Measurements from ENCODE around the gene PRSS57. TPM values are rescaled to one million over a fixed set of nuclear protein-coding genes. Genes with fewer than 3 reads are reported as not detected.

PRSS57 gene
- total RNA-seq, 2 experiments from 2014 or later: not detected

GRCh38 chr19:642767-643727 is 52.2 kb downstream of the PRSS57 start:
- POLR2A ChIA-PET: no interaction called here
- Mint-ChIP-seq H3K27ac (no peak overlapping the region), H3K36me3 (ENCODE audit: low read depth) (peaks cover 3% of the 10 kb centered on the region), H3K27me3 (no peaks in the 10 kb centered on the region), H3K9me3 (no peaks in the 10 kb centered on the region), H3K4me1 (ENCODE audit: low read depth) (peaks cover 11% of the 10 kb centered on the region), H3K4me3 (no peak overlapping the region)
- ATAC-seq (no peak), DNase-seq (no peak)
- TF ChIP-seq CTCF (IDR thresholded peaks at IDR 0.05): no peak
- CTCF ChIA-PET: no interaction called here
- intact Hi-C loops (cut with micrococcal nuclease): no loop called here

- no peaks in the 10 kb centered on the region for H3K9me3 Mint-ChIP-seq
- ATAC-seq (no peak), DNase-seq (no peak)
- H3K27me3 Mint-ChIP-seq: no peaks in the 10 kb centered on the region
- peaks cover 13% of the 10 kb centered on the region for H3K4me1 Mint-ChIP-seq (ENCODE audit: low read depth)
- peaks cover 3% of the 10 kb centered on the region for H3K36me3 Mint-ChIP-seq (ENCODE audit: low read depth)
- no peak for TF ChIP-seq CTCF (IDR thresholded peaks at IDR 0.05)
- ChIA-PET CTCF (no interaction called here), POLR2A (interaction anchor here (0.8 to 1.1 kb wide), 2 partner anchors 9 to 111 kb away, joined by 3 read pairs; no protein-coding TSS in a partner anchor)
- H3K27ac Mint-ChIP-seq: no peak overlapping the region
- intact Hi-C loops (cut with micrococcal nuclease): no loop called here
- no peak overlapping the region for H3K4me3 Mint-ChIP-seq
Observed at GRCh38 chr19:641702-642101, 53.5 kb downstream of the PRSS57 start.

DNA sequence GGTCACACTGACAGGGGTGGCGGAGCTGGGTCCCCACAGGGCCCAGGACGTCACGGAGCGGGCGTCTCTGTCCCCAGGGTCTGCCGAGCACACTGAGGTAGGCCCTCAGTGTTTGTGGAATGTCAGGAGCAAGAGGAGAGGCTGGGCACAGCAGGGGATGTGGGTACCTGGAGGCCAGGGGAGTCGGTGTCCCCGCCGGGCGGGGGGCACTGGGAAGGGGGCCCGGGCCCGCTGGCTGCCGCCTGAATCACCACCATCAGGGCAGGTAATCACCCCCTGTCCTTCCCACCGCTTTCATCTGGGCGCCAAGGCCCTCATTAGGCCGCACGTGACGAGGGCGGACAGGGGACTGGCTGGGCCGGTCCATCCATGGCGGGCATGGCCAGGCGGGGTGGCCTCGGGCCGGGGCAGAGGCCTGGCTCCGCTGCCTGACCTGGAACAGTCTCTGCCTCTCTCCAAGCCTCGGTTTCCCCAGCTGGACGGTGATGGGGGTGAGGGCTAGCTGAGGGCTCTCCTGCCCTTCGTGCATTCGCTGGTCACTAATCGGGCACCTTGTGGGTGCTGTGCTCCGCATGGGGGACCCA is 54.6 kb downstream of the PRSS57 start:
- ATAC-seq (no peak), DNase-seq (no peak)
- no peaks in the 10 kb centered on the region for H3K9me3 Mint-ChIP-seq
- no peak overlapping the region for H3K27ac Mint-ChIP-seq
- H3K4me3 Mint-ChIP-seq: no peak overlapping the region
- ChIA-PET POLR2A (interaction anchor here (0.6 kb wide), 1 partner anchor 9 kb away, joined by 3 read pairs; no protein-coding TSS in a partner anchor), CTCF (no interaction called here)
- no peaks in the 10 kb centered on the region for H3K27me3 Mint-ChIP-seq
- peaks cover 3% of the 10 kb centered on the region for H3K36me3 Mint-ChIP-seq (ENCODE audit: low read depth)
- intact Hi-C loops (cut with micrococcal nuclease): no loop called here
- no peak for TF ChIP-seq CTCF (IDR thresholded peaks at IDR 0.05)
- H3K4me1 Mint-ChIP-seq (ENCODE audit: low read depth): peaks cover 13% of the 10 kb centered on the region

DNA sequence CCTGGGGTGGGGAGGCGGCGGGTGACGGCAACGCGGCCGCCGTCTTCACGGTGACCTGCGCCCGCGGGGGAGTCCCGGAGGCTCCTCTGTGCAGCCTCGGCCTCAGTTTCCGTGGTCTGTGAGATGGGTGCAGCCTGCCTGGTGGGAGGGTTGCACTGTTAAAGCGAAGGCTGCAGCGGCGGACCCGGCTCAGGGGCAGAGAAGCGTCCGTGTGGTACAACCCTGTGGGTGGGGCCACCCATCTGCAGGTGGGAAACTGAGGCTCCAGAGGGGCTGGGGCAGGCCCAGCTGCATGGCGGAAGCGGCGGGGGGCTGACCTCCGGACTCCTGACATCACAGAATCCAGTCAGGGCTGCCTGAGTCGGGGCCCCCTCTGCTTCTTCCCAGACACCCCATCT is 55.1 kb downstream of the PRSS57 start:
- H3K4me3 Mint-ChIP-seq: no peak overlapping the region
- H3K36me3 Mint-ChIP-seq (ENCODE audit: low read depth): peaks cover 3% of the 10 kb centered on the region
- intact Hi-C loops (cut with micrococcal nuclease): no loop called here
- DNase-seq (no peak), ATAC-seq (no peak)
- no peak overlapping the region for H3K27ac Mint-ChIP-seq
- POLR2A ChIA-PET: no interaction called here
- no peak for TF ChIP-seq CTCF (IDR thresholded peaks at IDR 0.05)
- no peaks in the 10 kb centered on the region for H3K27me3 Mint-ChIP-seq
- CTCF ChIA-PET: no interaction called here
- H3K4me1 Mint-ChIP-seq (ENCODE audit: low read depth): peaks cover 13% of the 10 kb centered on the region
- no peaks in the 10 kb centered on the region for H3K9me3 Mint-ChIP-seq

All from activated CD8-positive, alpha-beta T cell treated with anti-CD3 and anti-CD28 coated beads for 36 hours (primary cell).